Stimulated activated CD8-positive, alpha-beta memory T cell treated with anti-CD3 and anti-CD28 coated beads, Interleukin-4, amount 100 ng/mL, for 1 hour (primary cell): Measurements from ENCODE around the gene FABP3.

Experiments
- DNase-seq, 2 donors: peaks; one replicate each; pipeline ENCODE4 v3.0.0-alpha.2; 2020; ENCODE audit warnings: low read depth in 2 of 2, low spot score in 1 of 2

FABP3 gene

GRCh38 chr1:31373056-31373896 is at the start of gene FABP3:
TSS of gene FABP3 (minus strand) at chr1:31373076. CDS start at chr1:31373014, 62 bp downstream.
- DNase-seq = no peak

- DNase-seq = no peak
Measured at GRCh38 chr1:31421371-31422040, 48.6 kb upstream of the FABP3 start.

GRCh38 chr1:31420716-31421115 is 47.8 kb upstream of the FABP3 start:
- DNase-seq = no peak

- no peak for DNase-seq
Measured at GRCh38 chr1:31418626-31419323, 45.9 kb upstream of the FABP3 start.

DNA sequence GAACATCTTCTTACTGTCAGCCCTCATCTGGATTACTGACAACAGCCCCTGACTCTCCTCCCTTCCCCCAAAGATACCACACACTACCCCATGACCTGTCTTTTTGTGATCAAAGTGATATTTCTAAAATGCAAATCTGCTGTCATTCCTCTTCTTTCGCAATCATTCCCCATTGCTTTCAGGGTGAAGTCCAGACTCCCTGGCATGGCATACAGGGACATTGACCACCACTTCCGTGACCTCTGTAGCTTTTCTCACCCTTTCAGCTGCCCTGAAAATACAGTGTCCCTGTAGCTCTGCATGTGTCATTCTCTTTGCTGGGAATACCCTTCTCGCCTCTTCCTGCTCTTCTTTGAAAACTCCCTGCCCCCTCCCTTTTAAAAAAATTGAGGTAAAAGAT is 44.3 kb upstream of the FABP3 start:
- no peak for DNase-seq

DNA sequence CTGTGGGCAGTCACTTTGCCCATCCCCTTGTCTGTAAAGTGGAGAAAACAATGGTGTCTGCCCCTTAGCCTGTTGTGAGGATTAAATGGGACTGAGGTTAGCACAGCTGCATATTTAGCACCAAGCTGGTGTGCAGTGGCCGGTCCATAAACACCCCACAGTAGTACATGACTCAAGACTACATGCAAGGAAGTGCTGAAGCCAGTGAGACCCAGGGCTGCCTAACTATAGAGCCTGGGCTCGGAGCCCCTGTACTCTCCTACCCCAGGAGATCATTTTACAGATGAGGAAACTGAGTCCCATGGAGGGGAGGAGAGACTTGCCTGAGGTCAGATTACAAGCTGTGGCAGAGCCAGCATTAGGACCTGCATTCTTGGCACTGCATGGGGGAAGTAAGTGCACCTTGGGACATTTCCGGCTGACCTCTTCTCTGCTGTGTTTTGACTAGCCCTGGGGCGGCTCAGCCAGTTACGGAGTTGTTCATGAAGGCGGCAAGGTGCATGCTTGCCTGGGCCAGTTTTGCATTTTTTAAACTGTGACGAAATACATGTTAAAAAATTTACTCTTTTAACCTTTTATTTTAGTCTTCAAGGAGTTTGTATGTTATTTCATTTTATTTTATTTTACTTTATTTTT is 43.3 kb upstream of the FABP3 start:
- no peak for DNase-seq

DNA sequence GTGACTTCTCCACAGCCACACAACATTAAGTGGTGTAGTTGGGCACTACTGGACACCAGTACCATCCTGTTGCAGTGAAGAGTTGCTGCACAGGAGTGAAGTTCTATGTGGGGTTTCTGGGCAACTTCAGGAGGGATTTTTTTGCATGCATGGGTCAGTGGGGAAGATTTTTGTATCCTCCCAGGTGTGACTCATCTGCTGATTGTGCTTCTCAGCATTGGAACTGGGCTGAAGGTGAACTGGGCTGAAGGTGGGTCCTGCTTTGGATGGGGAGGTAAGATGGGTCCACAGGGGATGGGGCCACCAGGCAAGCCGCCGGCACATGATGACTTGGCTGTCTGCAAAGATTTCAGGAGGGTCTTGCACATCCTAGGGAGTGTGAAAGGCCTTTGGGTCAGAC is 42.8 kb upstream of the FABP3 start:
- DNase-seq = no peak

GRCh38 chr1:31414980-31415370 is 42.1 kb upstream of the FABP3 start:
- no peak for DNase-seq

GRCh38 chr1:31413405-31414001 is 40.6 kb upstream of the FABP3 start:
- DNase-seq = no peak

GRCh38 chr1:31412732-31413404 is 40.0 kb upstream of the FABP3 start, which contains the start of gene SERINC2:
TSS of gene SERINC2 (plus strand) at chr1:31413213. CDS start at chr1:31413266, 53 bp downstream.
- DNase-seq = no peak

GRCh38 chr1:31412205-31412604 is 39.3 kb upstream of the FABP3 start:
- DNase-seq = no peak

DNA sequence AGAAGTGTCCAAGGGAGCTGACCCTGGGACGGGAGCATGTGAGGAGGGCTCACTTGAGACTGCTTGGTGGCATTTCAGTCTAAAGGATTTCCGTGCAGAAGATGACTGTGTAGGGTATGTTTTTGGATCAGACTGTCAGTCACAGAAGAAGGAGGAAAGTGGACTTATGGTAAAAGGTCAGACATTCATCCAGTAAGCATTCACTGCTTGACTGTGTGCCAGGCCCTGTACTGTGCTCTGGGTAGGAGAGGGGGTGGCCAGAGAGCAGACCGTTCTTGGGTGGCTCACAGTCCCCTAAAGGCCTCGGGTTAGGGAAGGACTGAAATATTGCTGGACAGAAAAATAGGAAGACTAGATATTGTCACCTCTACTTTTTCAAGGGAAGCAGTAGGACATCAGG is 38.0 kb upstream of the FABP3 start:
- no peak for DNase-seq

DNA sequence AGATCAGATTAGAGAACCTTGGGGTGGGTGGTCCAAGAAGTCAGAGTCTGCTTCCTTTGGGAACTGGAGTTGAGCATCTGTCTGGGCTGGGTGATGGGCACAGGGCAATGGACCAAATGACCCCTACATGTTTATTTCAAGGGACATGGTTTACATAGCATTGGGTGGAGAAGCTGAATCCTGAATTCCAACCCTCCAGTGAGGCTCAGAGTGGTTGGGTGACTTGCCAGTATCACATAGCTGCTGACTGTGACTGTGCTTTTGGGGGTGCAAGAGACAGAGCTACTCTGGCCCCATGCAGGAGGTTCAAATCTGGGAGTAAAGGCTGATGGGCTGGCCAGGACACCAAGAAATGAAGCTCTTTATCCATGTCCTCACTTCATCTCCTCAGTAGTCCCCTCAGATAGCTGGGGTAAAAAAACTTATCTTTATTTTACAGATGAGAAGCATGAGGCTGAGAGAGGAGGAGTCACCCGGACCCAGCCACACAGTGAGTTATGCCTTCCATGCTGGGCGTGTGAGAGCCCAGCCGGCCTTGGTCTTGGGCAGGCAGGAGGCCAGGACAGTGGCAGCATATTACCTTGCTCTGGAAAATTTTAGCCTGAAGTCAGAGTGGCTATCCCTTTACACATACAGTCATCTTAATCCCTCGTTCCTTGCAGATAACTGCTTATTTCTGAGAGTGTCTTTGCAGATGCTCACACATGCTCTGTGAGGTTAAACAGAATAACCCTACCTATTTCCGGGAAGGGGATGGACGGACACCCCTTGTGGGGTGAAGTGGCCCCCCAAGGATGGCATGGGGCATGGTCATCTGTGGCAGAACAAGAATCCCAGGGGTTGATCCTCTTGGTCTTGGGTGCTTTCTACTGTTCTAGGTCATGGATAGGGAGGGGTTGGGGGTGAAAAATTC is 37.3 kb upstream of the FABP3 start:
- no peak for DNase-seq

DNA sequence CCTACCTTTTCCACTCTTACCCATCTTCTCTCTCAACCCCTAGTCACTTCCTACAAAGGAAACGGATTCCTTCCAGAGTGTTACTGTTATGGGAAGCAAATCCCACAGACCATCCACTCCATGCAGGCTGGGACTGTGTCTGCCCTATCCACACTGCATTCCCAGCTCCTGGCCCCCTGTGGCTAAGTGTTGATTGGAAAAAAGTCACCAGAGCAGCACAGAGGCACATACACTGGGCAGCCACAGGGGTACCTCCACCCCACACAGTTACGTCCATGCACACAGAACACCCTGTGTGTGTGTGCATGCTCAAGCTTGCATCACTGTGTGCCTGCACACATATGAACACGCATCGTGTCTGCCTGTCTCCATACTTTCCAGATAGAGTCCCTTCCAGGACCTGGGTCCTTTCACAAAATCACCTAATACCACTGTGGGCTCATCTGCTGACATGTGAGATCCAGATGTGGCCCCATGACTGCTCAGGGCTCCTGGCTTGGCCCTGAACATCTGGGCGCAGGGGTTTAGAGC is 36.0 kb upstream of the FABP3 start:
- DNase-seq = no peak

DNA sequence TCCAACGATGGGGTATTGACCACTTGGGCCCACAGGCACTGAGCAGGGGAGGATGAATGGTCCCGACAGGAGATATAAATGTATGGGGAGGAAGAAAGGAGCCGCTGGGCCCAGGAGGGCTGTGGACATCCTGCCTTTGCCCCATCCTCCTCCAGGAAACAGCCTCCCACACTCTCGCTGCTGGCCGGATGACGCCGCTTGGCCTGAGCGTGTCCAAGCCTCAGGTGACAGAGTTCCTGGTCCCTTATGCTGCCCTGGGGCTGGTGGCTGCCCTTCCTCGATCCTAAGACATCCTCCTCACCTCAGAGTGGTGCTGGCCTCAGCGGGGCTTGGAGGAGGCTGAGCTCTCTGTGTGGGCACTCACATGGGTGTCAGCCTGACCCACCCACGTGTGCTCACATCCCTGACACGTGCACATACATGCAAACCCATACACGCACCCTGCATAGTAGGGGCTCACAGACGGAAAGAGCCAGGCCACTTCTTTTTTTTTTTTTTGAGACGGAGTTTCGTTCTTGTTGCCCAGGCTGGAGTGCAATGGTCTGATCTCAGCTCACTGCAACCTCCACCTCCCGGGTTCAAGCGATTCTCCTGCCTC is 34.3 kb upstream of the FABP3 start:
- DNase-seq = no peak

- no peak for DNase-seq
Measured at GRCh38 chr1:31405578-31406245, 32.8 kb upstream of the FABP3 start.

GRCh38 chr1:31401241-31401640 is 28.4 kb upstream of the FABP3 start:
- DNase-seq = no peak

DNA sequence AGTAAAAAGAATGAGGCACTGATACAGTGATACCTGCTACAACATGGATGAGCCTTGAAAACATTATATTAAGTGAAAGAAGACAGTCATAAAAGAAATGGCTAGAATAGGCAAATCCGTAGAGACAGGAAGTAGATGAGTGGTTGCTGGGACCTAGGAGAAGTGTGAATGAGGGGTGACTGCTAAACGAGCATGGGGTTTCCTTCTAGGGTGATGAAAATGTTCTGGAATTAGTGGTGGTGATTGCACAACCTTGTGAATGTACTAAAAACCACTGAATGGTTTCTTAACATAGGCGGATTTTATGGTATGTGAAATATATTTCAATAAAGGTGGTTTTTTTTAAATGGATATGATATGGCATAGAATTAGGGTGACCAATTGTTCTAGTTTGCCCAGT is 27.5 kb upstream of the FABP3 start:
- no peak for DNase-seq
